Upper lobe of left lung (tissue), 6 donors: Measurements from ENCODE around the gene CBY3. TPM values are rescaled to one million over a fixed set of nuclear protein-coding genes. Genes with fewer than 3 reads are reported as not detected.
"Not testable (repeated sequence)": the region's sequence is repeated elsewhere in the genome, so short reads cannot be mapped to it uniquely, and the experiment has no call there.

Experiments used
- ATAC-seq, 2 donors: fragments of 200-7000 bp; cut with Tn5 transposase; one replicate each; pipeline ENCODE4 v1.9.1; 2022; ENCODE audit warnings: mild to moderate bottlenecking in 2 of 2, moderate library complexity in 2 of 2; ENCODE audit not compliant: low FRiP score in 2 of 2
- DNase-seq, 2 donors: peaks; one replicate each; pipeline ENCODE4 v3.0.0-alpha.2; 2019 to 2020
- H3K27ac ChIP-seq, 4 donors: fragments of 200-600 bp; sonication (generic); one replicate each; pipeline ENCODE4 v1.5.1; 2016 to 2019
- H3K27me3 ChIP-seq, 4 donors: fragments of 200-600 bp; sonication (generic); one replicate each; pipeline ENCODE4 v1.5.1; 2017 to 2019
- H3K36me3 ChIP-seq, 4 donors: fragments of 200-600 bp; sonication (generic); one replicate each; pipeline ENCODE4 v1.5.1; 2016 to 2019
- H3K4me1 ChIP-seq, 4 donors: fragments of 200-600 bp; sonication (generic); one replicate each; pipeline ENCODE4 v1.5.1; 2018 to 2019
- H3K4me3 ChIP-seq, 4 donors: fragments of 200-600 bp; sonication (generic); one replicate each; pipeline ENCODE4 v1.5.1; 2017 to 2019; ENCODE audit warnings: mild to moderate bottlenecking in 2 of 4, moderate library complexity in 1 of 4
- H3K9me3 ChIP-seq, 4 donors: fragments of 200-600 bp; sonication (generic); one replicate each; pipeline ENCODE4 v1.5.1; 2018 to 2019
- CTCF ChIP-seq, 6 experiments: fragments of 450-650 bp in 4 of 6; fragments of 200-600 bp in 2 of 6; sonication (generic) in 2 of 6; IDR thresholded peaks; one replicate each; pipeline ENCODE4 v1.5.1; 2016 to 2019; ENCODE audit warnings: antibody characterized with exemption in 6 of 6
- EP300 ChIP-seq, 4 donors: sonication (generic); formaldehyde crosslinking; IDR thresholded peaks; one replicate each; pipeline ENCODE4 v1.5.1; 2017; ENCODE audit warnings: antibody characterized with exemption in 4 of 4, control low read depth in 2 of 4
- POLR2A ChIP-seq, 4 donors: fragments of 450-650 bp; IDR thresholded peaks; one replicate each; pipeline ENCODE4 v1.5.1; 2016 to 2017; ENCODE audit warnings: antibody characterized with exemption in 4 of 4, mild to moderate bottlenecking in 2 of 4
- POLR2AphosphoS5 ChIP-seq, 2 donors: sonication (generic); formaldehyde crosslinking; IDR thresholded peaks; one replicate each; pipeline ENCODE4 v1.5.1; 2017; ENCODE audit warnings: antibody characterized with exemption in 2 of 2
- WGBS, 2 donors: methylation state at CpG; one replicate each; pipeline ENCODE4 v1.1.5; 2017 to 2018; 5-methylcytosine and 5-hydroxymethylcytosine counted together
- total RNA-seq, 6 donors: library from RNA; depleted of rRNA in 4 of 6; stranded (reverse); fragments of >200 nt in 4 of 6; gene quantifications; one replicate each; pipeline versions ENCODE4 v1.1.0 to v1.2.1, GENCODE V29; 2016 to 2021
- donor health status: DM: no; HTN: no; CAD: no; lungs with moderate emphysema.
- donor health status: DM: no; HTN: yes; CAD: no; lungs with severe emphysema.

The CBY3 gene
- total RNA-seq, 6 donors from 2014 or later: 1.7 to 2.1 (median 1.8) TPM; not detected in 3

- H3K4me1 ChIP-seq: peaks cover 25 to 45% (median 36%) of the 10 kb centered on the region in 4 donors
- TF ChIP-seq EP300 (IDR thresholded peaks at IDR 0.05) (no peak), POLR2A (IDR thresholded peaks at IDR 0.05) (peak; percentile 68 to 95 (median 86)), POLR2AphosphoS5 (IDR thresholded peaks at IDR 0.05) (peak; percentile 41 to 84), CTCF (IDR thresholded peaks at IDR 0.05) (peak in 1 of 6 experiments; percentile 24)
- ATAC-seq: peak in 1 of 2 donors; percentile 54
- 0% methylated on average over 14 to 29 of the region's 58 CpGs for WGBS, 2 donors
- DNase-seq: no peak
- no peaks in the 10 kb centered on the region for H3K27me3 ChIP-seq
- no peaks in the 10 kb centered on the region for H3K9me3 ChIP-seq
- peaks cover 0 to 10% (median 0%) of the 10 kb centered on the region in 4 donors for H3K36me3 ChIP-seq
- peak within 1 kb of the TSS; percentile 90 to 99 (median 99) for H3K27ac ChIP-seq
- H3K4me3 ChIP-seq: peak within 1 kb of the TSS; percentile 91 to 99 (median 96)
Measured at GRCh38 chr5:179698935-179699615, 18.2 kb upstream of the CBY3 start, which contains the start of gene CANX. Gene CANX (plus strand): TSS chr5:179698967. CDS start chr5:179705682, 6,715 bp downstream.

GRCh38 chr5:179697993-179698934, 17.4 kb upstream of the CBY3 start:
- WGBS, 2 donors: 2 to 6% methylated on average over 12 to 39 of the region's 72 CpGs
- H3K4me1 ChIP-seq: peaks cover 25 to 45% (median 36%) of the 10 kb centered on the region in 4 donors
- ATAC-seq (peak; percentile 97 to 99), DNase-seq (peak; percentile 99 to 100)
- peaks cover 0 to 7% (median 0%) of the 10 kb centered on the region in 4 donors for H3K36me3 ChIP-seq
- peak overlapping the region; percentile 90 to 99 (median 99) for H3K27ac ChIP-seq
- TF ChIP-seq POLR2A (IDR thresholded peaks at IDR 0.05) (peak; percentile 66 to 91 (median 80)), POLR2AphosphoS5 (IDR thresholded peaks at IDR 0.05) (peak; percentile 88 to 96), CTCF (IDR thresholded peaks at IDR 0.05) (peak in 2 of 6 experiments; percentile 27 to 30), EP300 (IDR thresholded peaks at IDR 0.05) (peak in 1 of 4 donors; percentile 14)
- no peaks in the 10 kb centered on the region for H3K27me3 ChIP-seq
- peak overlapping the region; percentile 91 to 99 (median 94) for H3K4me3 ChIP-seq
- H3K9me3 ChIP-seq: no peaks in the 10 kb centered on the region

- DNase-seq, ATAC-seq: not testable (repeated sequence)
- WGBS, 2 donors: 95 to 96% methylated on average over 15 of the region's 15 CpGs
Measured at GRCh38 chr5:179697543-179697942, 16.7 kb upstream of the CBY3 start.

GRCh38 chr5:179697108-179697507, 16.3 kb upstream of the CBY3 start:
- Histone ChIP-seq H3K4me3 (peak overlapping the region in 1 of 4 donors; percentile 91), H3K9me3 (no peaks in the 10 kb centered on the region), H3K36me3 (peaks cover 0 to 3% (median 0%) of the 10 kb centered on the region in 4 donors), H3K27ac (peak overlapping the region; percentile 90 to 99 (median 99)), H3K4me1 (peaks cover 25 to 37% (median 33%) of the 10 kb centered on the region in 4 donors), H3K27me3 (no peaks in the 10 kb centered on the region)
- TF ChIP-seq POLR2AphosphoS5 (IDR thresholded peaks at IDR 0.05) (no peak), EP300 (IDR thresholded peaks at IDR 0.05) (no peak), CTCF (IDR thresholded peaks at IDR 0.05) (no peak), POLR2A (IDR thresholded peaks at IDR 0.05) (no peak)
- WGBS, 2 donors: 82 to 97% methylated on average over 2 of the region's 2 CpGs
- no peak for DNase-seq
- ATAC-seq: no peak

More at GRCh38 chr5:179697543-179697942, 16.7 kb upstream of the CBY3 start:
- Histone ChIP-seq H3K27ac (peak overlapping the region; percentile 90 to 99 (median 99)), H3K4me3 (peak overlapping the region in 3 of 4 donors; percentile 91 to 99 (median 94)), H3K4me1 (peaks cover 25 to 41% (median 36%) of the 10 kb centered on the region in 4 donors)
- not testable (repeated sequence) for H3K36me3 ChIP-seq, H3K27me3 ChIP-seq, H3K9me3 ChIP-seq
